Panc1 (cell line): ENCODE measurements around the gene SPACA7. TPM values are rescaled to one million over a fixed set of nuclear protein-coding genes. Genes with fewer than 3 reads are reported as not detected.

ENCODE experiments used
- ATAC-seq: fragments of 200-7000 bp; cut with Tn5 transposase; 2 replicates; pipeline ENCODE4 v1.9.1; 2020; ENCODE audit warnings: mild to moderate bottlenecking, moderate library complexity
- BruUV-seq: library from RNA; stranded (reverse); fragments of 400-500 nt; replicated peaks from 2 replicates; lab custom pipeline; 2021; lab: Mats Ljungman, UMichigan
- CTCF ChIA-PET: fragments of 300-600 bp; sonication (Branson Sonifier 250); formaldehyde crosslinking; loops from one replicate; lab custom pipeline; 2022; ENCODE audit warnings: antibody characterized with exemption; lab: Charles Lee
- POLR2A ChIA-PET: fragments of 300-600 bp; sonication (Branson Sonifier 250); formaldehyde crosslinking; loops from one replicate; lab custom pipeline; 2022; ENCODE audit warnings: antibody characterized with exemption; lab: Charles Lee
- DNase-seq: peaks from one replicate; pipeline ENCODE4 v3.0.0-alpha.2; 2010; ENCODE audit warnings: low read depth, low spot score
- H3K27ac ChIP-seq: 2 replicates; pipeline ENCODE4 v1.5.1; 2011; ENCODE audit warnings: mild to moderate bottlenecking, low read length, inconsistent platforms
- H3K27me3 ChIP-seq: fragments of 200-500 bp; sonication (Bioruptor generic); 2 replicates; pipeline ENCODE4 v1.6.0; 2014; ENCODE audit warnings: low read length, inconsistent platforms; ENCODE audit not compliant: control insufficient read depth, insufficient read depth
- H3K36me3 ChIP-seq: fragments of 200-500 bp; sonication (Bioruptor generic); 2 replicates; pipeline ENCODE4 v1.5.1; 2014; ENCODE audit warnings: inconsistent platforms, mild to moderate bottlenecking, low read length, moderate library complexity; ENCODE audit not compliant: control insufficient read depth, insufficient read depth
- H3K4me1 ChIP-seq: 2 replicates; pipeline ENCODE4 v1.5.1; 2011; ENCODE audit warnings: inconsistent platforms, mild to moderate bottlenecking, low read length, moderate library complexity; ENCODE audit not compliant: control insufficient read depth, insufficient read depth
- H3K4me3 ChIP-seq, 2 experiments: 2 replicates each; pipeline ENCODE4 v1.5.1; 2011 to 2012; ENCODE audit warnings: low read depth in 2 of 2, low read length in 2 of 2, mild to moderate bottlenecking in 2 of 2, inconsistent platforms in 1 of 2, moderate library complexity in 1 of 2
- H3K9me3 ChIP-seq: fragments of 200-500 bp; sonication (Bioruptor generic); 2 replicates; pipeline ENCODE4 v1.5.1; 2014; ENCODE audit warnings: low read depth, mild to moderate bottlenecking, inconsistent platforms, low read length, moderate library complexity; ENCODE audit not compliant: control insufficient read depth, insufficient read depth
- CTCF ChIP-seq: fragments of 450-650 bp; IDR thresholded peaks from 2 replicates; pipeline ENCODE4 v1.5.1; 2017; ENCODE audit warnings: mild to moderate bottlenecking
- POLR2AphosphoS5 ChIP-seq: IDR thresholded peaks from 2 replicates; pipeline ENCODE4 v1.6.1; 2012; ENCODE audit warnings: mild to moderate bottlenecking, low read depth, low read length, moderate library complexity
- REST ChIP-seq, 2 experiments: IDR thresholded peaks; 2 replicates each; pipeline ENCODE4 v1.6.1; 2011 to 2012; ENCODE audit warnings: low read depth in 2 of 2, control low read depth in 1 of 2, low read length in 1 of 2, mild to moderate bottlenecking in 1 of 2, moderate library complexity in 1 of 2; ENCODE audit not compliant: insufficient read depth in 1 of 2
- SIN3A ChIP-seq: IDR thresholded peaks from 2 replicates; pipeline ENCODE4 v1.6.1; 2012; ENCODE audit warnings: low read depth, mild to moderate bottlenecking, low read length, moderate library complexity, borderline replicate concordance; ENCODE audit not compliant: insufficient read depth
- TCF7L2 ChIP-seq: IDR thresholded peaks from 2 replicates; pipeline ENCODE4 v1.6.1; 2011; ENCODE audit warnings: mild to moderate bottlenecking, low read depth, low read length, inconsistent platforms
- in situ Hi-C: cut with HindIII; loops from 2 replicates; pipeline ENCODE4 v1.10.0; 2016; ENCODE audit warnings: low sequenced_read_pairs, low pct_unique_long_range_greater_than_20kb
- intact Hi-C: fragments of 100-400 bp; cut with micrococcal nuclease; formaldehyde crosslinking; loops from one replicate; pipeline ENCODE4 v1.10.0; 2022; ENCODE audit not compliant: unreplicated experiment
- total RNA-seq: library from RNA; stranded (reverse); gene quantifications from one replicate; pipeline ENCODE4 v1.2.1, GENCODE V29; 2021; ENCODE audit not compliant: unreplicated experiment

The SPACA7 gene
- total RNA-seq, 1 experiment from 2014 or later = not detected

- no peak overlapping the region for H3K27ac ChIP-seq
- intact Hi-C loops = loop anchor here (10.0 kb wide), 1 partner anchor 87 kb away; no protein-coding TSS in a partner anchor
- TF ChIP-seq TCF7L2 (no peak), POLR2AphosphoS5 (no peak), CTCF (no peak), SIN3A (no peak), REST (IDR thresholded peaks at IDR 0.05; ENCODE audit: insufficient read depth in 1 of 2, low read depth in 2 of 2, low read length in 1 of 2) (no peak)
- ChIA-PET CTCF (no interaction called here), POLR2A (no interaction called here)
- H3K36me3 ChIP-seq = no peaks in the 10 kb centered on the region
- in situ Hi-C loops = no loop called here
- no peaks in the 10 kb centered on the region for H3K27me3 ChIP-seq
- ATAC-seq (no peak), DNase-seq (no peak)
- H3K4me3 ChIP-seq = no peak overlapping the region
- no peaks in the 10 kb centered on the region for H3K4me1 ChIP-seq
- H3K9me3 ChIP-seq = no peaks in the 10 kb centered on the region
- no TSS peak for BruUV-seq
Measured at GRCh38 chr13:112358156-112358555, 18.0 kb upstream of the SPACA7 start.

GRCh38 chr13:112362021-112362420 lies 14.1 kb upstream of the SPACA7 start:
- DNase-seq (no peak), ATAC-seq (no peak)
- BruUV-seq = no TSS peak
- Histone ChIP-seq H3K27ac (no peak overlapping the region), H3K4me1 (no peaks in the 10 kb centered on the region), H3K9me3 (no peaks in the 10 kb centered on the region), H3K36me3 (no peaks in the 10 kb centered on the region), H3K4me3 (no peak overlapping the region), H3K27me3 (no peaks in the 10 kb centered on the region)
- intact Hi-C loops = no loop called here
- ChIA-PET POLR2A (no interaction called here), CTCF (no interaction called here)
- in situ Hi-C loops = no loop called here
- TF ChIP-seq CTCF = no peak
- no peak for TF ChIP-seq SIN3A
- TF ChIP-seq REST (IDR thresholded peaks at IDR 0.05; ENCODE audit: insufficient read depth in 1 of 2, low read depth in 2 of 2, low read length in 1 of 2) = no peak
- no peak for TF ChIP-seq TCF7L2
- TF ChIP-seq POLR2AphosphoS5 = no peak
